RPMI7951 (cell line): ENCODE data around the gene USP16. TPM values are rescaled to one million over a fixed set of nuclear protein-coding genes. Genes with fewer than 3 reads are reported as not detected.
"Not testable (repeated sequence)": the region's sequence is repeated elsewhere in the genome, so short reads cannot be mapped to it uniquely, and the experiment has no call there.

ENCODE experiments used
- DNase-seq: peaks from one replicate; pipeline ENCODE4 v3.0.0-alpha.2; 2012; ENCODE audit warnings: low read depth
- total RNA-seq: library from RNA; depleted of rRNA; stranded (reverse); fragments of >200 nt; shearing (Covaris generic); gene quantifications from 2 replicates; pipeline ENCODE4 v1.2.3, GENCODE V29; 2014; rRNA removed

USP16 gene
- 42.7 and 61.0 TPM in 2 replicates for total RNA-seq

DNA sequence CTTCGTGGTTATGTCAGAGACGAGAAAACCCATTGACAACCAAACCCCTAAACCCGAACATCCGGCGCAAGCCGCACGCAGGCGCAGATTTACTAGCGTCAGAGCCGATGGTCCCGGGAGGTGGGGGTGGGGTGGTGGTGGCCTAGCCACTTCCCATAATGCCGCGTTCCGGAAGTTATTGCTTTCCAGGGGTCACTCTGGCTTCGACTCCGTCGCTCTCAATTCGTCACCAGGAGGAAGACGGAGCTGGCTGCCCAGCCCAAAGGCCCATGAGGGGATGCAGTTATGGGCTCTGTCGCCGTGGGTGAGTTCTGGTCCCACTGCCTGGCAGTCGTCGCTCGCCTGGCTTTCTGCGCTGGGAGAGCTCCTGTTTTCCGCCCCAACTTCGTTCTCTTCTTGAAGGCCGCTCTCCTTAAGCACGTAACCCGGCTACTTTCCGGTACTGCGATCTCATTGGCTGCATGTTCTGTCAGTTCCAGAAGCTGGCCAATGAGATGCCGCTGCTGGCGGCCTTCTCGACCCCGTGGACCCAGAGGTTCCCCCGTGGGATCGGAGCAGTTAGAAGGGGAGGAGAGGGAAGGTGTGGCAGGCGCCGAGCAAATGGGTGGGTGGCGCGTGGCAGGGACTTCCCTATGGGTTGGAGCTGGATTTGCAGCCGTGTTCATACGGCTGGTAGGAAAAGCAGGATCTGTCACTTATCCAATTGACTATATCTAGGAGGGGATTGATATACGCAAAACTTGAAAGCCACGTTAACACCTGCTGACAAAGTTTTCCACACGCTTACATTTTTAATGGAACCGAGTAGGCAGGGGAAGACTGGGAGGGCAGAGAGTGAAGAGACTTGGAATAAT is at the start of gene USP16:
TSS of gene USP16 (plus strand) at position 195 of the 854 bp plus-strand sequence. CDS start 3,246 bp downstream, outside the sequence.
- peak; percentile 98 for DNase-seq

DNA sequence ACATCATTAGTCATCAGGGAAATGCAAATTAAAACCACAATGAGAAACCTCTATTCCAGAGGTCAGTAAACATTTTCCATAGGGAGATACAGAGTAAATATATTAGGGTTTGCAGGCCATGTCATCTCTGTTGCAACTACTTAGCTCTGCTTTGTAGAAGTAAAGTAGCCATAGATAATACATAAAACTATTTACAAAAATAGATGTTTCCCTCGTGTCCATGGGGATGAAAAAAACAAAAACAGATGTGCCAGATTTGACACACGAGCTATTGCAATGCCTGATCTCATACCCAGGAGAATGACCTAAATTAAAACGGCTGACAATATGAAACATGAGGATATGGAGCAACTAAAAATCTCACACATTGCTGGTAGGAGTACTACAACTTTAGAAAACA is 49.1 kb upstream of the USP16 start:
- DNase-seq: peak; percentile 28

DNA sequence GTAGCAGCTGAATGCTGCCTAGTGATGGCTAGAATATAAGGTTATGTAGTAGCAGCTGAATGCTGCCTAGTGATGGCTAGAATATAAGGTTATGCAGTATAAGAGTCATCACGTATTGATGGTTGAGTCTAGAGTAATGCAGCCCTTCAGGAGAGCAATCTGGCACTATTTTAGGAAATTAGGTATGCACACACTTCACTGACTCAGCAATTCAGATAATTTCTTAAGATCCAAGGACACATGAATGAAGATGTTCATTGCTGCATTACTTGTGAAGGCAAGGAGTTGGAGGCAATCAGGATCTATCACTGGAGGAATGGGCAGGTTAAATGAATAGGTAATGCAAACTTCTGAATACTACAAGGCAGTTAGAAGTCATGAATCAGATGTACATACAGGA is 45.4 kb upstream of the USP16 start:
- DNase-seq: no peak

DNA sequence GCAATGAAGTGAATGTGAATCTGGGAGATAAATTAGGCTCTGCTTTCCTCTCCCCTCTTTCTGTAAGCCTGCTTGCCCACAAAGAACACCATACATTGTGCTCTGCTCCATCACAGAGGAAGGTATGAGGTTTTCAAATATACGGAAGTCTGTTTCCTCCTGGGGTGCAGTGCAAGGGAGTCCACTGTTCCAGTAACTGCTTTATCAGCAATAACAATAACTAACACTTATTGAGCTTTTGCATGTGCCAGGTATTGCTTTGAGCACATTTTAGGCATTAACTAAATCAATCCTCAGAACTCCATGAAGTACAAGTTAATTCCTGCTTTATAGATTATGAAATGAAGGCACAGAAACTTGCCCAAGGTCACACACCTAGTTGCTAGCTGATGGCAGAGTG is 41.8 kb upstream of the USP16 start:
- no peak for DNase-seq

DNA sequence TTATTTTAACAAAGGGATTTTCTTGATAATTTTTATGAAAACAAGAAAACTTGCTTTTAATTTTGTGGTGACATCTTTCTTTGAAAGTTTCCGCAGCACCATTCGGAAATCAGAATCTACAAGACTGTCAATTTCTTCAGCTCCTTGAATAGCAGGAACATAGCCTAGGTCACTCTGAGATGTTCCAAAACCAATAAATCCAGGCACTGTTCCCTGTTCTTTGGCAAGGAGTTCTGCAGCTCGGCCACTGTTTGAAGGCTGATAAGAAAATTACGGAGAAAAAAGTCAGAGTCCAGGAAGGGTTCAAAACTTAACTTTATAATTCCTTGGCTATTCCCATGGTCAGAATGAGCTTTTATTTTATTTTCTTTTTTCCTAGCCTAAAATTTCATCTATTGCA is 37.8 kb upstream of the USP16 start:
- no peak for DNase-seq

DNA sequence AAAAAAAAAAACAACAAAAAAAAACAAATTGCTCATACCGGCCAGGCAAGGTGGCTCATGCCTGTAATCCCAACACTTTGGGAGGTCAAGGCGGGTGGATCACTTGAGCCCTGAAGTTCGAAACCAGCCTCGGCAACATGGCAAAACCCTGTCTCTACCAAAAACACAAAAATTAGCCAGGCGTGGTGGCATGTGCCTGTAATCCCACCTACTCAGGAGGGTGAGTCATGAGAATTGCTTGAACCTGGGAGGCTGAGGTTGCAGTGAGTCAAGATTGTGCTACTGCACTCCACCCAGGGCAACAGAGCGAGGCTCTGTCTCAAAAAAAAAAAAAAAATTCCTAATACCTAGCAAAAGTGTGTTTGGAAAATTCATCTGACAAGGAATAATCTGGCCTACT is 36.3 kb upstream of the USP16 start:
- peak; percentile 42 for DNase-seq

DNA sequence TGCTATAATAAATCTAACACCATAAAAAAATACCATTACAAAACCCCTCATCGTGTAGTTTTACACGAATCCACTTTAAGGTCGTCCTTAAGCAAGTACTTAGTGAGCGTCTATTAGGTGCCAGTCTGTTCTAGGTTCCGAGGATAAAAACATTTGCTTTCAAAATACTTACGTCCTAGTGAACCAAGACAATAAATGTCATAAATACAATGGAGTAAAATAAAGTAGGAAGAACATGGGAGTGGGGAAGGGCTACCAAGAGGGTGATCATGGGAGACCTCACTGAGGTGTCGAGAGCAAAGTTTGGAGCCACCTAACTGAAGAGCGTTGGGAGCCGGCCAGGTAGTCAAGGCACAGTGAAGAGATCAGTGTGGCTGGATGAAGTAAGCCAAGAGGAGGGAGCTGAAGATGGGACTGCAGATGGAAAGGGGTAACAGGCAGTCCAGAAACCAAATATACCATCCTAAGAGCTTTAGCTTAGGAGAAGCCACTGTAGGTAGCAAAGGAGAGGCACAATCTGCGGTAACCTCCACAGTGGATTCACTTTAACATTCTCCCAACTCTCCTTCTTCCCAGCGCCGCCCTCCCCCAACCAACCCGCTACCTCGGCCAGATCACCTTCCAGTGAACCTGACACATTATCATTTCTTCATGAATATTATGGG is 32.5 kb upstream of the USP16 start:
- DNase-seq: no peak

DNA sequence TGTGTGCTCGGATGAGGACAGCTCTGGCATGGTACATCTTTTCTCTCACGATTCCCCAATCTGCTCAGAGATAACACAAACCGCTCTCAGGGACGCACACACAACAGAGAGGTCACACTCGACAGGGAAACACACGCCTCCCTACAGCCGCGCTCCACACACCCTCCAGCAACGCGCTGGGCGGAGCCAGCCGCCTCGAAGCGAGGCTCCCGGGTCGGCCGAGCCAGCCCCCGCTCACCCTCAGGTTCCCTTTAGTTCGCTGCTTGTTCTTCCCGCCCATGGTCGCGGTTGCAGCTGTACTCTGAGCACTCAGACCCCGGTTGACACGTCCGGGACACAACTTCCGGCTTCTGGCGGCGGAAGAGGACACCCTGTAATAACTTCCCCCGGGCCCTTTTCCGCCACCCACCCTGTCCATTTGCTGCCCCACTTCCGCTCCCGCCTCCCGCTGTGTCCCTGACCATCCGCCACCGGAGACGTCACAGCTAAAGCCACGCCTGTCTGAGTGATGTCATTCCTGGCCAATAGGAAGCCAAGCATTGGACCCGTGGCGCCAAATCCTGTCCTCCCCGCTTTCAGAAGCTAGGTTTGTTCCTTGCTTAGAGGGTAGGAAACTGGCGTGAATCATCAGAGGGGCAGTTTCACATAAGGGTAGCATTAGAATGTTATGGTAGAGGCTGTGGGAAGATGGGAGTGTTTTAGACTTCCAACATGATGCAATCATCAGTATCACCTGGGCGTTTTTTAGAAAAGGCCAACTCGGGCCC is 31.8 kb upstream of the USP16 start, which contains the start of gene LTN1:
TSS of gene LTN1 (minus strand) at position 352 of the 767 bp plus-strand sequence. CDS start at position 280, 72 bp downstream.
- peak; percentile 99 for DNase-seq

DNA sequence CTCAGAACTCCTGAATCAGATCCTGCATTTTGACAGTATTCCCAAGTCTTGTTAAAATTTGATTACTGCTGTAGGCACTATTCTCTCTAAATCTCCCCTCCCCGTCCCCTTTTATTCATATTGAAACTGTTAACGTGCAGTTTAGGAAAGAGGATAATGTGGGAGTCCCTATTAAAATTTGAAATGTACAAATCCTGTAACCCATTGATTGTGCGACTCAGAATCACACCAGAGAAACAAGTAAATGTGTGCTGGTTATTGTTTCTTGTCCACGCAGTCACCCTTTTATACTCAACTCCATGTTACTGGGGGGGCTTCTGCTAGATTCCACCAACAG is 31.2 kb upstream of the USP16 start:
- no peak for DNase-seq

DNA sequence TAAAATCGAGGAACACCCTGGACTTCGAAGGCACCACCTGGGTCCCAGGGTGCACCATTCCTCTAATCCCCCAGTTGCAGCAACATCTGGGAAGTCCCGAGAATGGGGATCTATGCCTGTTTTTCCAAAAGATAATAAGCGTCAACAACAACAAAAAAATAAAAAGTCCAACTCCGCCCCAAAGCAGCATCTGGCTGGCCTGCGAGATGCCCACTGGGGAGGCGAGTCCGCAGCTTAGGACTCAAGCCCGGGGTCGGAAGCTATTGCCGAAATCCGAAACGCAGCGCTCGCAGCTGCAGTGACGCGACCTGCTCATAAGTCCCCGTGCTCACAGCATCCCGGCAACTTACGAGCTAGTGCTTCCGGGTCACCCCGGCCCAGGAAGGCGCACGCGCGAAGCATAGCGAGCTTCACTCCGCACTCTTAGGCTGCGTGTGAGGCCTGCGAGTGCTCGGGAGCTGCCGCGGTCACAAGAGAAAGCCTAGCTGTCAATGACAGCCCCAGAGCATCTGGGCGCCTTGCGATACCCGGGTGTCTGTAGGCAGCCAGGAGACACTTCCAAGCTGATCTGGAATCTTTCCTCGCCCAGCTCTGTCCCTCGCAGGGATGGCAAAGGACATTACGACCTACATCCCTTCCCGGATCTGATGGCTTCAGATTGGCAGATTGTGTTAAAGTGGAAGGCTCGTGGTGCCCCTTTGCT is 21.9 kb upstream of the USP16 start:
- peak; percentile 95 for DNase-seq

DNA sequence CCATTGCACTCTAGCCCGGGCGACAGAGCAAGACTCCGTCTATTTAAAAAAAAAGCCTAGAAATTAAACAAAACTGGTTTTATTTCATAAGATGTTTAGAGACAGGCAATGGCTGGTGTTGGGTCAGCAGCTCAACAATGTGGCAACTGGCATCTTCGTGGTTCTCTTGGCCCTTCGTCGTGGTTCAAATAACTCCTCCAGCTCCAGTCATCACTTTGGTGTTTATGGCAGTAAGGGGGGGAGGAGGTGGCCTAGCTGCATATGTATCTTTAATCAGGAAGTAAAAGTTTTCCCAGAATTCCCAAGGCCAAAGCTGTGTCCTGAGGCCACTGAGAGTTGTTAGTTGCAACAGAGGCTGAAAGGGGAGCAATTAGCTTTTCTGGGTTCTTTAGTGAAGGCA is 18.8 kb upstream of the USP16 start:
- no peak for DNase-seq

DNA sequence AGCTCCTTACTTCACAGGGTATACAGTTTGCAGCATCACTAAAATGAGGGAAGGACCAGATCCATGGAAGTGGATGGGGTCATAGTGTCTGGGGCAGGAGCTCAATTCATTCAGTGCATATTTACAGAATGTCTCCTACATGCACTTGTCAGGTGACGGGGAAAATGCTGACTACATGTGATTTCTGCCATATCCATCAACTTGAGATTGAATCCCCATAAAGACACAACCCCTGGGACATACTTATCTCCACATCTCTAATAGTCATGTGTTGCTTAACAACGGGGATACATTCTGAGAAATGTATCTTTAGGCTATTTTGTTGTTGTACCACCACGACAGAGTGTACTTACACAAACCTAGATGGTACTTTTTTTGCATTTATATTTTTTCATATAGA is 17.3 kb upstream of the USP16 start:
- no peak for DNase-seq

DNA sequence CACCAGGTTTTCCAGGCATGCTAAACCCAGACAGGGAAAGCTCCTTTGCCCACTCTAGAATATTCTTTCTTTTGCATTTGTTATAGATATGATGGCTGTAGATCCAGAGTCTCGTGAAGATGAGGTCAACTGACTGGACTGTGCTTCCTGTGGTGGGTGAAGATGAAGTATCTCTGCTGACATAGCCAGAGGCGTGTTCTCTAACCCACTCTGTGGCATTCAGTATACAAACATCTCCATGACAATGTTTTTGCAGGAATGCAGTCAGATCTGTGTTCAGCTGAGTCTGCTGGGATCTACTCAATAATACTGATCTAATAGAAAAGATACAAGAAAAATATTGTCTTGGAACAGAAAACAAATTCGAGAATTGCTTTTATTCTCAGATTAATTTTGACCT is 16.7 kb upstream of the USP16 start:
- no peak for DNase-seq

DNA sequence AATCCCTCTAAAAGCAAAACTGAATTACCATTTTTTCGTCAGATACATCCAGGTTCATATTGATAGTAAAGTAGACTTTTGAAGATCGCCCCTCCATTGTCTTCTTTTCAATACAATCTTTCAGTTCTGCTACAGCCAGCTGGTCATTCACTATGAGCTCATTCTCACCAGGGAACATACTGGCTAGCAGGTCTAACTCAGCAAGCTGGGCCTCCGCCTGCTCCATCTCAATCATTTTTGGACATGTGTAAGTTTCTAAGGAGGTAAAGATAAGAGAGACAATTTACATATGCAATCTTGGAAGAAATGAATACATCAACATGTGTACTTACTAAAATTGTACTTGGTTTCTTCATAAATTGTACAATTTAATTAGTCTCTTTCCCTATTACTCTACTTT is 16.1 kb upstream of the USP16 start:
- DNase-seq: no peak

DNA sequence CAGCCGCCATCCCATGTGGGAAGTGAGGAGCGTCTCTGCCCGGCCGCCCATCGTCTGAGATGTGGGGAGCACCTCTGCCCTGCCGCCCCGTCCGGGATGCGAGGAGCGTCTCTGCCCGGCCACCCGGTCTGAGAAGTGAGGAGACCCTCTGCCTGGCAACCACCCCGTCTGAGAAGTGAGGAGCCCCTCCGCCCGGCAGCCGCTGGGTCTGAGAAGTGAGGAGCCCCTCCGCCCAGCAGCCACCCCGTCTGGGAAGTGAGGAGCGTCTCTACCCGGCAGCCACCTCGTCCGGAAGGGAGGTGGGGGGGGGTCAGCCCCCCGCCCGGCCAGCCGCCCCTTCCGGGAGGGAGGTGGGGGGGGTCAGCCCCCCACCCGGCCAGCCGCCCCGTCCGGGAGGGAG is 13.2 kb upstream of the USP16 start:
- DNase-seq: not testable (repeated sequence)

DNA sequence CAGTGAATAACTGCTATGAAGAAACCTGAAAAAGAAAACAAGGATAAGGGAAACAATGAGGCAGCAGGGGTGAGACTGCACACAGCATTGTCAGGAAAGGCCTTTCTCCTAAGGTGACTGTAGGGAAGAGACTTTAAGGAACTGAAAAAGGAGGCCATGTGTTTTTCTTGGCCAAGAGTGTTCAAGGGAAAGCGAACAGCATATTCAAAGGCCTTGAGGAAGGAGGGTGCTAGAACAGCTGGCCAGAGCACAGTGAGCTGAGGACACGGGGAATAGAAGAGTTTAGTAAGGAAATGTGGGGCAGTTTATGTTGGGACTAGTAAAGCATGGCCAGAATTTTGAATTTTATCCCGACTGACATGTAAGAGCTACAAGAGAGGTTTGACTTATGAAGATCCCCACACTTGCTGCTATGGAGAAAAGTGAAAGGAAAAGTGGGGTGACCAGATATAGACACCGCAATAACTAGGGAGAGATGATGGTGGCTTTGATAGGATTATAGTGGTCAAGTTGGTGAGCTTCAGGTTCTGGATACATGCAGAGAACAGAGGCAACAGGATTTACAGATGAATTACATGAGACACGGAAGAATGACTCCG is 6.7 kb upstream of the USP16 start:
- no peak for DNase-seq

DNA sequence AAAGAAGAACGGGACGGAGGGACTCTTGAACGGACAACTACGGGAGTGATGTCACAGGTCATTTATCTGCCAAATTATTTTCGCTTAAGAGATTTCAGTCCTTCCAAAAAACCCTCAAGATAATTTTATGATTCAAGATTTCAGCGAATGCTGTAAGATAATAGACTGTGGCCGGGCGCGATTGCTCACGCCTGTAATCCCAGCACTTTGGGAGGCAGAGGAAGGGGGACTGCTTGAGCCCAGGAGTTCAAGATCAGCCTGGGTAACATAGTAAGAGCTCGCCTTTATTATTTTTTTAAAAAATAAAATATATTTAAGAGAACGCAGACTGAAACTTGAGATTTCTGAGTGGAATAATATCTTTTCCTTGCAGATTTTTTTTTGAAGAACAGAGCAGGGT is 5.9 kb upstream of the USP16 start:
- DNase-seq: peak; percentile 4

DNA sequence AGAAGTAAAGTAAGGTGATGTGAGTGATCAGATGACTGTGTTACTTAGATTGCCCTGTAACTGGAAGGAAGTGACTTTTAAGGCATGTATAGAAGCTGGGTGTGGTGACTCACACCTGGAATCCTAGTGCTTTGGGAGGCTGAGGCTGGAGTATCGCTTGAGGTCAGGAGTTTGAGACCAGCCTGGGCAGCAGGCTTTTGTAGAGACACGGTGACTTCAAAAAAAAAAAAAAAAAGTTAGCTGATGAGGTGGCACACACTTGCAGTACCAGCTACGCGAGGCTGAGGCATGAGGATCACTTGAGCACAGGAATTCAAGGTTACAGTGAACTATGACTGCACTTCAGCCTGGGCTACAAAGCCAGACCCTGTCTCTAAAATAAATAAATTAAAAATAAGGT is 2.3 kb upstream of the USP16 start:
- peak; percentile 6 for DNase-seq

DNA sequence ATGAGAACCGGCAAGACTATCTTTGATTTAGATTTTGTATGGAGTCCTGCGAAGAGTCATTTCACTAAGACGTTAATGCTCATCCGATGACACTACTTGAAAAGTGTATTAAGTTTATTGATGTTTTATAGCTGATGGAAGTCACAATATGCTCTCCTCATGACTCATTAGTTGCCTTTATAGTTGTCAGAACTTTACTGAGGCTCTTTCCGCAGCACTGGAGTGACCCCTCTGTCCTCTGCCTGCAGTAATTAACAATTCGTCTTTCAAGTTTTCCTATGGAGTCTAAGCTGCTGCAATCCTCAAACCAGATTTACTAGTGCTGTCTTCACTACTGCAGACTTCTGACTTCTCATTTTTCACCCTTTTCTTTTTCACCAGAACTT is 853 bp downstream of the USP16 start:
- peak; percentile 24 for DNase-seq

DNA sequence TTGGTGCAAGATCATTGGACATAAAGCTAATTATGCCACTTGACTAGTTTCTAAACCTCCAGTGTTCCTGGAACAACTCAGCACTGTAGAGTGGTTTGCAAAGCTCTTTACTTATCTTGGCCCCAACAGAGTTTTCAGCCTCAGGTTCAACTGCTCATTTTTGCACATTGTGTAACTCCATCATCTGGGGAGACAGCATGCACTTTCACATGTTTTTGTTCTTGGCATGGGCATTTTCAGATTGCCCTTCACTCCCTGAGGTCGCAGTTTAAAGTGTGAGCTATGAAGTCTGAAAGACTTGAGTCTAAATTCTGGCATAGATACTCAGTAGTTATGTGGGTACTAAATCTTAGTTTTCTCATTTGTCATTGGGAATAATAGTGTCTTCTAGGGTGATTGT is 5.1 kb downstream of the USP16 start:
- no peak for DNase-seq

DNA sequence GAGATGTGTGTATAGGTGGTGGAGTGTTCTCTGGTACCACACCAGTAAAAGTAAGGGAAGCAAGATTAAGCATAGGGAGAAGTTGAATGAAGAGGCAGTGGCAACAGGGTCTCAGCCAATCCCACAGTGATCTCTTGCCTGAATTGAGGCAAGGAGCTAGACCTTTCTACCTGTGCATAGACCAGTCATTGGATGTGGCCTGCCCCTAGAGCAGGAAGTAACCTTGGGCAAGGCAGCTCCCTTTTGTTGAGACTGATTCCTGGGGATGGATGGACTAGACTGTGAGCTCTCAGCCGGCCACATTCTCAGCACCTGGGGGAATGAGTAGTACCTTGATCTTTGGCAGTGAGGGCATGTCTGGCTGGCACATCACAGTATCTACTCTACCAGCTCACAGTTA is 6.4 kb downstream of the USP16 start:
- no peak for DNase-seq

DNA sequence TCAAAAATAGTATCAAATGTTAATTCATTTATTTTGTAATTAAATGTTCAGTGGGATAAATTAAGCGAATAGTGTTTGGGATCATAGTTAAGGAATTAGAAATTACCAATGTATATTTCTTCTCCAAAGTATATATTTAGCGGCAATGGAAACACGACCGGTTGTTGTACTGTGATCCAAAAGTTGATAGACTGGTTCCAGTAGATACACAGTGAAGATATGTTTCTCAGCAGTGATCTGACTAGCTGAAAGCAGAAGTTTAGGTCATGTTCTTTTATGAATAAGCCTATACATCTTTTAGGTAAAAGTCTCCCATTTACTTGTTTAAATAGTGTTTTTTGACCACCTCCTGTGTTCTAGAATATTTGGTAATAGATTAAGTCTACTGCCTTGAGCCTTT is 8.8 kb downstream of the USP16 start:
- DNase-seq: no peak
